ENCODE data around the gene PAQR6.

DNA sequence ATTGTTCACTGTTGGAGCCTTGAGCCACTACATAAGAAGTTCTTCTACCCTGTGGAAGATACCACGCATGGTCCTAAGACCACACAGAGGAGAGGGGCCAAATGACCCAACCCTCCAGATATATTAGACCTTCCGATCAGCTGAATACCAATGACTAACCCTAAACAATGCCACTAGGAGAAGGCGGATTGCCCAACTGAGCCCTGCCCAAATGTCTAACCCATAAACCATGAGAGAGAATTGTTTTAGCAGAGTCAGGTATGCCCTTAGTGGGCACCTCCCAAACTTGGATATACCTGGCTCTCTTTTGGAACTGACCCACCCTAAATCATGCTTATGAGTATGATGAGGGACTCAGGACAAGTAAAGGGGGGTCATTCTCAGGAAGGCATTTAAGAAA lies 22.5 kb upstream of the PAQR6 start:
- no peak for TF ChIP-seq TAF1 (IDR thresholded peaks at IDR 0.05; ENCODE audit: low read depth, low read length)
- TF ChIP-seq POLR2A (IDR thresholded peaks at IDR 0.05; ENCODE audit: low read depth, low read length): no peak
- TF ChIP-seq POLR2AphosphoS5 (IDR thresholded peaks at IDR 0.05; ENCODE audit: low read depth, low read length): no peak
- no peak for TF ChIP-seq PAX5 (IDR thresholded peaks at IDR 0.05; ENCODE audit: insufficient read depth, low read length, severe bottlenecking)
- no peak for TF ChIP-seq SPI1 (IDR thresholded peaks at IDR 0.05; ENCODE audit: low read depth, low read length)
- no peak for TF ChIP-seq POU2F2 (IDR thresholded peaks at IDR 0.05; ENCODE audit: low read depth, low read length)
